ENCODE results near the gene GATD1.

DNA sequence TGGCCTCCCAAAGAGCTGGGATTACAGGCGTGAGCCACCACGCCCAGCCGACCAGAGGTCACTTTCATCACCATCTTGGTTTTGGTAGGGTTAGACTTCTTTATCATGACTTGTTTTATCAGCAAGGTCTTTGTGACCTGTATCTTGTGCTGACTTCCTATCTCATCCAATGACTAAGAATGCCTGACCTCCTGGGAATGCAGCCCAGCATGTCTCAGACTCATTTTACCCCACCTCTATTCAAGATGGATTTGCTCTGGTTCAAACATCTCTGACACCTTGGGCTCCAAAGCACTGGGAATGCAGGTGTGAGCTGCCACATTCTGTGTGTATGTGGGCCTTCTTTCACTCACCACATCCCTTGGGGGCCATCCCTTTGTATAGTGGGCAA lies 35.1 kb downstream of the GATD1 start:
- TF ChIP-seq, protein P1, sequence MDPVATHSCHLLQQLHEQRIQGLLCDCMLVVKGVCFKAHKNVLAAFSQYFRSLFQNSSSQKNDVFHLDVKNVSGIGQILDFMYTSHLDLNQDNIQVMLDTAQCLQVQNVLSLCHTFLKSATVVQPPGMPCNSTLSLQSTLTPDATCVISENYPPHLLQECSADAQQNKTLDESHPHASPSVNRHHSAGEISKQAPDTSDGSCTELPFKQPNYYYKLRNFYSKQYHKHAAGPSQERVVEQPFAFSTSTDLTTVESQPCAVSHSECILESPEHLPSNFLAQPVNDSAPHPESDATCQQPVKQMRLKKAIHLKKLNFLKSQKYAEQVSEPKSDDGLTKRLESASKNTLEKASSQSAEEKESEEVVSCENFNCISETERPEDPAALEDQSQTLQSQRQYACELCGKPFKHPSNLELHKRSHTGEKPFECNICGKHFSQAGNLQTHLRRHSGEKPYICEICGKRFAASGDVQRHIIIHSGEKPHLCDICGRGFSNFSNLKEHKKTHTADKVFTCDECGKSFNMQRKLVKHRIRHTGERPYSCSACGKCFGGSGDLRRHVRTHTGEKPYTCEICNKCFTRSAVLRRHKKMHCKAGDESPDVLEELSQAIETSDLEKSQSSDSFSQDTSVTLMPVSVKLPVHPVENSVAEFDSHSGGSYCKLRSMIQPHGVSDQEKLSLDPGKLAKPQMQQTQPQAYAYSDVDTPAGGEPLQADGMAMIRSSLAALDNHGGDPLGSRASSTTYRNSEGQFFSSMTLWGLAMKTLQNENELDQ (tag by site-specific recombination; IDR thresholded peaks at IDR 0.05; ENCODE audit: low read depth), result no peak
- TF ChIP-seq ZNF24 (tag by site-specific recombination; IDR thresholded peaks at IDR 0.05), result no peak
- TF ChIP-seq, protein P2, sequence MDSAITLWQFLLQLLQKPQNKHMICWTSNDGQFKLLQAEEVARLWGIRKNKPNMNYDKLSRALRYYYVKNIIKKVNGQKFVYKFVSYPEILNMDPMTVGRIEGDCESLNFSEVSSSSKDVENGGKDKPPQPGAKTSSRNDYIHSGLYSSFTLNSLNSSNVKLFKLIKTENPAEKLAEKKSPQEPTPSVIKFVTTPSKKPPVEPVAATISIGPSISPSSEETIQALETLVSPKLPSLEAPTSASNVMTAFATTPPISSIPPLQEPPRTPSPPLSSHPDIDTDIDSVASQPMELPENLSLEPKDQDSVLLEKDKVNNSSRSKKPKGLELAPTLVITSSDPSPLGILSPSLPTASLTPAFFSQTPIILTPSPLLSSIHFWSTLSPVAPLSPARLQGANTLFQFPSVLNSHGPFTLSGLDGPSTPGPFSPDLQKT (IDR thresholded peaks at IDR 0.05; ENCODE audit: borderline replicate concordance, low read depth, low read length), result no peak
- TF ChIP-seq ZNF561 (tag by site-specific recombination; IDR thresholded peaks at IDR 0.05; ENCODE audit: borderline replicate concordance), result no peak
- TF ChIP-seq, protein P3, sequence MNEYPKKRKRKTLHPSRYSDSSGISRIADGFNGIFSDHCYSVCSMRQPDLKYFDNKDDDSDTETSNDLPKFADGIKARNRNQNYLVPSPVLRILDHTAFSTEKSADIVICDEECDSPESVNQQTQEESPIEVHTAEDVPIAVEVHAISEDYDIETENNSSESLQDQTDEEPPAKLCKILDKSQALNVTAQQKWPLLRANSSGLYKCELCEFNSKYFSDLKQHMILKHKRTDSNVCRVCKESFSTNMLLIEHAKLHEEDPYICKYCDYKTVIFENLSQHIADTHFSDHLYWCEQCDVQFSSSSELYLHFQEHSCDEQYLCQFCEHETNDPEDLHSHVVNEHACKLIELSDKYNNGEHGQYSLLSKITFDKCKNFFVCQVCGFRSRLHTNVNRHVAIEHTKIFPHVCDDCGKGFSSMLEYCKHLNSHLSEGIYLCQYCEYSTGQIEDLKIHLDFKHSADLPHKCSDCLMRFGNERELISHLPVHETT (tag by site-specific recombination; IDR thresholded peaks at IDR 0.05), result no peak
- no peak for TF ChIP-seq ZNF792 (tag by site-specific recombination; IDR thresholded peaks at IDR 0.05)
- TF ChIP-seq, protein P4, sequence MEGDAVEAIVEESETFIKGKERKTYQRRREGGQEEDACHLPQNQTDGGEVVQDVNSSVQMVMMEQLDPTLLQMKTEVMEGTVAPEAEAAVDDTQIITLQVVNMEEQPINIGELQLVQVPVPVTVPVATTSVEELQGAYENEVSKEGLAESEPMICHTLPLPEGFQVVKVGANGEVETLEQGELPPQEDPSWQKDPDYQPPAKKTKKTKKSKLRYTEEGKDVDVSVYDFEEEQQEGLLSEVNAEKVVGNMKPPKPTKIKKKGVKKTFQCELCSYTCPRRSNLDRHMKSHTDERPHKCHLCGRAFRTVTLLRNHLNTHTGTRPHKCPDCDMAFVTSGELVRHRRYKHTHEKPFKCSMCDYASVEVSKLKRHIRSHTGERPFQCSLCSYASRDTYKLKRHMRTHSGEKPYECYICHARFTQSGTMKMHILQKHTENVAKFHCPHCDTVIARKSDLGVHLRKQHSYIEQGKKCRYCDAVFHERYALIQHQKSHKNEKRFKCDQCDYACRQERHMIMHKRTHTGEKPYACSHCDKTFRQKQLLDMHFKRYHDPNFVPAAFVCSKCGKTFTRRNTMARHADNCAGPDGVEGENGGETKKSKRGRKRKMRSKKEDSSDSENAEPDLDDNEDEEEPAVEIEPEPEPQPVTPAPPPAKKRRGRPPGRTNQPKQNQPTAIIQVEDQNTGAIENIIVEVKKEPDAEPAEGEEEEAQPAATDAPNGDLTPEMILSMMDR (tag by site-specific recombination; IDR thresholded peaks at IDR 0.05), result no peak
- no peak for TF ChIP-seq ZNF274 (IDR thresholded peaks at IDR 0.05; ENCODE audit: low read length)
- TF ChIP-seq ZNF274 (tag by site-specific recombination; IDR thresholded peaks at IDR 0.05; ENCODE audit: borderline replicate concordance), result no peak
- TF ChIP-seq TRIM28 (IDR thresholded peaks at IDR 0.05; ENCODE audit: borderline replicate concordance, low read length), result no peak
- no peak for TF ChIP-seq ZNF501 (tag by site-specific recombination; IDR thresholded peaks at IDR 0.05)
- TF ChIP-seq ZNF416 (tag by site-specific recombination; IDR thresholded peaks at IDR 0.05), result no peak
- TF ChIP-seq, protein P5, sequence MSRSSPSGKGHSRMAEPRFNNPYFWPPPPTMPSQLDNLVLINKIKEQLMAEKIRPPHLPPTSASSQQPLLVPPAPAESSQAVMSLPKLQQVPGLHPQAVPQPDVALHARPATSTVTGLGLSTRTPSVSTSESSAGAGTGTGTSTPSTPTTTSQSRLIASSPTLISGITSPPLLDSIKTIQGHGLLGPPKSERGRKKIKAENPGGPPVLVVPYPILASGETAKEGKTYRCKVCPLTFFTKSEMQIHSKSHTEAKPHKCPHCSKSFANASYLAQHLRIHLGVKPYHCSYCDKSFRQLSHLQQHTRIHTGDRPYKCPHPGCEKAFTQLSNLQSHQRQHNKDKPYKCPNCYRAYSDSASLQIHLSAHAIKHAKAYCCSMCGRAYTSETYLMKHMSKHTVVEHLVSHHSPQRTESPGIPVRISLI (tag by site-specific recombination; IDR thresholded peaks at IDR 0.05), result no peak
- TF ChIP-seq, protein P6, sequence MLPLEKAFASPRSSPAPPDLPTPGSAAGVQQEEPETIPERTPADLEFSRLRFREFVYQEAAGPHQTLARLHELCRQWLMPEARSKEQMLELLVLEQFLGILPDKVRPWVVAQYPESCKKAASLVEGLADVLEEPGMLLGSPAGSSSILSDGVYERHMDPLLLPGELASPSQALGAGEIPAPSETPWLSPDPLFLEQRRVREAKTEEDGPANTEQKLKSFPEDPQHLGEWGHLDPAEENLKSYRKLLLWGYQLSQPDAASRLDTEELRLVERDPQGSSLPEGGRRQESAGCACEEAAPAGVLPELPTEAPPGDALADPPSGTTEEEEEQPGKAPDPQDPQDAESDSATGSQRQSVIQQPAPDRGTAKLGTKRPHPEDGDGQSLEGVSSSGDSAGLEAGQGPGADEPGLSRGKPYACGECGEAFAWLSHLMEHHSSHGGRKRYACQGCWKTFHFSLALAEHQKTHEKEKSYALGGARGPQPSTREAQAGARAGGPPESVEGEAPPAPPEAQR (tag by site-specific recombination; IDR thresholded peaks at IDR 0.05), result no peak
- no peak for TF ChIP-seq ZNF660 (tag by site-specific recombination; IDR thresholded peaks at IDR 0.05)

Data from HEK293 (cell line).